ENCODE results near the gene RPS6KC1. TPM values are rescaled to one million over a fixed set of nuclear protein-coding genes. Genes with fewer than 3 reads are reported as not detected.

The RPS6KC1 gene
- total RNA-seq = 12.9 and 13.0 TPM in 2 replicates

- H3K4me1 Mint-ChIP-seq = peaks cover 25% of the 10 kb centered on the region
- no peaks in the 10 kb centered on the region for H3K9me3 Mint-ChIP-seq
- peaks cover 20% of the 10 kb centered on the region for H3K27me3 Mint-ChIP-seq
- H3K36me3 Mint-ChIP-seq (ENCODE audit: low read depth) = peaks cover 17% of the 10 kb centered on the region
- ChIA-PET POLR2A (interaction anchor here (0.5 to 1.5 kb wide), 10 partner anchors 10 to 1230 kb away, joined by 3 to 4 read pairs (median 3); partner anchors contain the start of genes ANGEL2, NSL1, SMYD2 and TATDN3), CTCF (interaction anchor here (0.5 kb wide), 1 partner anchor 68 kb away, joined by 3 read pairs; no protein-coding TSS in a partner anchor)
- ATAC-seq (ENCODE audit: low read depth) (peak; percentile 93), DNase-seq (peak; percentile 73)
- peak within 1 kb of the TSS; percentile 92 for H3K27ac Mint-ChIP-seq
- intact Hi-C loops (cut with micrococcal nuclease) = loop anchor here (1.0 to 5.0 kb wide), 4 partner anchors 36 to 261 kb away; partner anchors contain the start of genes ANGEL2, FLVCR1, NSL1 and TATDN3
- H3K4me3 Mint-ChIP-seq = peak within 1 kb of the TSS; percentile 97
- TF ChIP-seq CTCF (IDR thresholded peaks at IDR 0.05) = no peak
Observed at GRCh38 chr1:213051127-213051880, at the start of gene RPS6KC1. RPS6KC1 (plus strand) TSS chr1:213051241; CDS start chr1:213051405, 164 bp downstream.

- H3K4me3 Mint-ChIP-seq = no peak overlapping the region
- ChIA-PET POLR2A (no interaction called here), CTCF (interaction anchor here (0.6 to 2.2 kb wide), 3 partner anchors 8 to 373 kb away, joined by 3 to 8 read pairs (median 4); no protein-coding TSS in a partner anchor)
- H3K36me3 Mint-ChIP-seq (ENCODE audit: low read depth) = peaks cover 70% of the 10 kb centered on the region
- H3K27ac Mint-ChIP-seq = no peak overlapping the region
- DNase-seq = no peak
- intact Hi-C loops (cut with micrococcal nuclease) = no loop called here
- TF ChIP-seq CTCF (IDR thresholded peaks at IDR 0.05) = no peak
- peaks cover 2% of the 10 kb centered on the region for H3K4me1 Mint-ChIP-seq
- no peaks in the 10 kb centered on the region for H3K9me3 Mint-ChIP-seq
- no peaks in the 10 kb centered on the region for H3K27me3 Mint-ChIP-seq
- no peak for ATAC-seq (ENCODE audit: low read depth)
Observed at GRCh38 chr1:213003256-213003655, 47.8 kb upstream of the RPS6KC1 start.

- ATAC-seq (ENCODE audit: low read depth) (no peak), DNase-seq (no peak)
- no peak for TF ChIP-seq CTCF (IDR thresholded peaks at IDR 0.05)
- H3K4me1 Mint-ChIP-seq = peaks cover 9% of the 10 kb centered on the region
- intact Hi-C loops (cut with micrococcal nuclease) = no loop called here
- peaks cover 72% of the 10 kb centered on the region for H3K36me3 Mint-ChIP-seq (ENCODE audit: low read depth)
- POLR2A ChIA-PET = no interaction called here
- no peaks in the 10 kb centered on the region for H3K27me3 Mint-ChIP-seq
- no peaks in the 10 kb centered on the region for H3K9me3 Mint-ChIP-seq
- H3K27ac Mint-ChIP-seq = no peak overlapping the region
- CTCF ChIA-PET = no interaction called here
- no peak overlapping the region for H3K4me3 Mint-ChIP-seq
Observed at GRCh38 chr1:213008564-213008963, 42.5 kb upstream of the RPS6KC1 start.

- CTCF ChIA-PET = interaction anchor here (1.2 to 1.8 kb wide), 2 partner anchors 12 to 979 kb away, joined by 4 to 5 read pairs; partner anchors contain the start of genes DTL and INTS7
- H3K9me3 Mint-ChIP-seq = no peaks in the 10 kb centered on the region
- ATAC-seq (ENCODE audit: low read depth) (no peak), DNase-seq (no peak)
- peaks cover 20% of the 10 kb centered on the region for H3K4me1 Mint-ChIP-seq
- H3K27me3 Mint-ChIP-seq = no peaks in the 10 kb centered on the region
- H3K36me3 Mint-ChIP-seq (ENCODE audit: low read depth) = peaks cover 30% of the 10 kb centered on the region
- POLR2A ChIA-PET = interaction anchor here (0.7 to 1.7 kb wide), 6 partner anchors 36 to 406 kb away, joined by 3 to 7 read pairs (median 5); partner anchors contain the start of genes ATF3, FLVCR1, NSL1 and RPS6KC1
- H3K4me3 Mint-ChIP-seq = peak overlapping the region; percentile 100
- no peak for TF ChIP-seq CTCF (IDR thresholded peaks at IDR 0.05)
- intact Hi-C loops (cut with micrococcal nuclease) = loop anchor here (1.0 to 10.0 kb wide), 11 partner anchors 37 to 1760 kb away; partner anchors contain the start of genes ATF3, CENPF, DTL and FLVCR1
- peak overlapping the region; percentile 99 for H3K27ac Mint-ChIP-seq
Observed at GRCh38 chr1:213014642-213015041, 36.4 kb upstream of the RPS6KC1 start.

Measured in activated B cell treated with CpG ODN at 0.5 μM for 24 hours (primary cell).